GM12878 (cell line): ENCODE measurements around the gene NDRG2. TPM values are rescaled to one million over a fixed set of nuclear protein-coding genes. Genes with fewer than 3 reads are reported as not detected.

Experiments used
- ATAC-seq: fragments of 200-7000 bp; cut with Tn5 transposase; 3 replicates; pipeline ENCODE4 v1.9.1; 2020; ENCODE audit warnings: mild to moderate bottlenecking, moderate library complexity
- BruUV-seq: library from RNA; stranded (reverse); fragments of 400-500 nt; replicated peaks from 2 replicates; lab custom pipeline; 2021; lab: Mats Ljungman, UMichigan
- CTCF ChIA-PET: fragments of 300-600 bp; sonication (Branson Sonifier 250); formaldehyde crosslinking; extraction: SDS; loops from one replicate; lab custom pipeline; 2021; ENCODE audit warnings: inconsistent platforms; lab: Yijun Ruan, JAX
- POLR2A ChIA-PET: fragments of 350-600 bp; formaldehyde crosslinking; extraction: SDS; loops from one replicate; lab custom pipeline; 2021; ENCODE audit warnings: inconsistent platforms; lab: Charles Lee
- RAD21 ChIA-PET: fragments of 300-600 bp; sonication (Branson Sonifier 250); formaldehyde crosslinking; loops from one replicate; lab custom pipeline; 2023; ENCODE audit warnings: antibody characterized with exemption; ENCODE audit not compliant: unreplicated experiment; lab: Charles Lee
- SMC1A ChIA-PET: fragments of 300-600 bp; sonication (Branson Sonifier 250); formaldehyde crosslinking; loops from one replicate; lab custom pipeline; 2023; ENCODE audit not compliant: unreplicated experiment, uncharacterized antibody; lab: Charles Lee
- DNase-seq: peaks from one replicate; pipeline ENCODE4 v3.0.0-alpha.2; 2011; ENCODE audit warnings: low read depth, low spot score
- FAIRE-seq: peaks from 3 replicates; lab custom pipeline; 2011; peaks lifted over from hg19 to GRCh38; lab: Jason Lieb, UNC
- H2AFZ ChIP-seq: 2 replicates; pipeline ENCODE4 v1.6.0; 2011; ENCODE audit warnings: low read depth, low read length, control low read depth; ENCODE audit not compliant: control insufficient read depth
- H3K27ac ChIP-seq: 2 replicates; pipeline ENCODE4 v1.5.1; 2011; ENCODE audit warnings: control low read depth; ENCODE audit not compliant: control insufficient read depth, insufficient read depth
- H3K27me3 ChIP-seq, 2 experiments: replicated peaks in 1 of 2; 2 replicates each; pipeline versions ENCODE4 v1.6.0 to v1.6.1; 2011; ENCODE audit warnings: low read length in 1 of 2; ENCODE audit not compliant: control insufficient read depth in 2 of 2, insufficient read depth in 2 of 2
- H3K36me3 ChIP-seq, 2 experiments: 2 replicates each; pipeline ENCODE4 v1.5.1; 2011; ENCODE audit warnings: low read length in 1 of 2; ENCODE audit not compliant: control insufficient read depth in 2 of 2, insufficient read depth in 2 of 2
- H3K4me1 ChIP-seq: 2 replicates; pipeline ENCODE4 v1.6.1; 2011; ENCODE audit warnings: mild to moderate bottlenecking, low read length, moderate library complexity, mixed read lengths; ENCODE audit not compliant: control insufficient read depth, insufficient read depth
- H3K4me2 ChIP-seq: 2 replicates; pipeline ENCODE4 v1.6.0; 2011; ENCODE audit warnings: control low read depth; ENCODE audit not compliant: control insufficient read depth, insufficient read depth
- H3K4me3 ChIP-seq: fragments of 200-600 bp; sonication (generic); 2 replicates; pipeline ENCODE4 v1.5.1; 2016
- H3K79me2 ChIP-seq: 2 replicates; pipeline ENCODE4 v1.6.0; 2011; ENCODE audit warnings: low read length; ENCODE audit not compliant: control insufficient read depth, insufficient read depth
- H3K9ac ChIP-seq: 2 replicates; pipeline ENCODE4 v1.8.0; 2011; ENCODE audit warnings: low read length, control low read depth, mixed read lengths; ENCODE audit not compliant: control insufficient read depth, insufficient read depth
- H3K9me3 ChIP-seq: replicated peaks from 3 replicates; pipeline ENCODE4 v1.5.1; 2011; ENCODE audit warnings: mild to moderate bottlenecking, low read length; ENCODE audit not compliant: control insufficient read depth, insufficient read depth
- H4K20me1 ChIP-seq: 2 replicates; pipeline ENCODE4 v1.6.0; 2011; ENCODE audit not compliant: control insufficient read depth, insufficient read depth
- CUX1 ChIP-seq: IDR thresholded peaks from 2 replicates; pipeline ENCODE4 v1.6.1; 2012; ENCODE audit warnings: improper control_type of control experiment, low read depth, low read length; ENCODE audit not compliant: insufficient replicate concordance
- DPF2 ChIP-seq: fragments of 450-650 bp; IDR thresholded peaks from 2 replicates; pipeline ENCODE4 v1.6.1; 2017; ENCODE audit warnings: mild to moderate bottlenecking
- KDM1A ChIP-seq: fragments of 200-600 bp; sonication (generic); IDR thresholded peaks from 2 replicates; pipeline ENCODE4 v1.6.1; 2016; ENCODE audit warnings: borderline replicate concordance
- MTA3 ChIP-seq: IDR thresholded peaks from 2 replicates; pipeline ENCODE4 v1.6.1; 2012; ENCODE audit warnings: low read length, inconsistent platforms, borderline replicate concordance
- PAX5 ChIP-seq: IDR thresholded peaks from 2 replicates; pipeline ENCODE4 v1.6.1; 2011; ENCODE audit warnings: low read depth, low read length, borderline replicate concordance
- RUNX3 ChIP-seq: IDR thresholded peaks from 2 replicates; pipeline ENCODE4 v1.6.1; 2012; ENCODE audit warnings: low read length, inconsistent platforms
- SMAD5 ChIP-seq: IDR thresholded peaks from 2 replicates; pipeline ENCODE4 v1.6.1; 2016; ENCODE audit warnings: antibody characterized with exemption, low read depth
- SREBF1 ChIP-seq: IDR thresholded peaks from 2 replicates; pipeline ENCODE4 v1.6.1; 2012; ENCODE audit warnings: mild to moderate bottlenecking, low read length
- ZBTB33 ChIP-seq: fragments of 450-650 bp; IDR thresholded peaks from 2 replicates; pipeline ENCODE4 v1.6.1; 2017; ENCODE audit warnings: mild to moderate bottlenecking
- ZNF217 ChIP-seq: fragments of 450-650 bp; IDR thresholded peaks from 2 replicates; pipeline ENCODE4 v1.6.1; 2017; ENCODE audit warnings: antibody characterized with exemption, mild to moderate bottlenecking
- ZNF274 ChIP-seq: IDR thresholded peaks from one replicate; pipeline ENCODE4 v1.8.0; 2011; ENCODE audit not compliant: insufficient read length, insufficient read depth
- WGBS: methylation state at CpG from one replicate; pipeline ENCODE4 v1.1.6; 2016; ENCODE audit warnings: low lambda C conversion rate; ENCODE audit not compliant: insufficient replicate concordance, insufficient coverage; ENCODE audit errors: missing lambda C conversion rate; 5-methylcytosine and 5-hydroxymethylcytosine counted together
- in situ Hi-C: fragments of 300-500 bp; cut with MboI; formaldehyde crosslinking; loops from 9 replicates; pipeline ENCODE4 v1.14.3; 2018; ENCODE audit warnings: mixed read lengths
- intact Hi-C: fragments of 100-400 bp; cut with micrococcal nuclease; formaldehyde crosslinking; loops from one replicate; pipeline ENCODE4 v1.14.2; 2022; ENCODE audit not compliant: unreplicated experiment
- polyA plus RNA-seq, 11 experiments: library from polyadenylated mRNA; depleted of rRNA in 4 of 11; unstranded in 6 of 11; stranded (reverse) in 5 of 11; fragments of >200 nt; fragmentation: Nextera tagmentation in 4 of 11; fragmentation: Illumina TruSeq in 1 of 11; extraction: Ambion mirVana in 4 of 11; extraction: Trizol in 1 of 11; gene quantifications; 1 replicate in 1 of 11; 2 replicates in 10 of 11; pipeline versions ENCODE4 v1.2.1 to v1.2.3, GENCODE V29; 2011 to 2016; ENCODE audit warnings: inconsistent platforms in 2 of 11, missing spikeins in 2 of 11, low read depth in 1 of 11
- total RNA-seq, 4 experiments: library from RNA; depleted of rRNA in 3 of 4; stranded (reverse); fragments of >200 nt in 3 of 4; fragmentation: Illumina TruSeq in 1 of 4; extraction: Trizol in 1 of 4; gene quantifications; 2 replicates each; pipeline versions ENCODE4 v1.2.1 to v1.2.3, GENCODE V29; 2013 to 2021

The NDRG2 gene
- total and polyA plus RNA-seq, 10 of the 15 experiments (the other 5 are each of a cell fraction or from before 2014, with no cell fraction given), result 0.15 to 0.49 TPM; not detected in 8

- 74% methylated on average over 14 of the region's 14 CpGs for WGBS
- Histone ChIP-seq H3K4me1 (no peaks in the 10 kb centered on the region), H3K4me2 (no peak overlapping the region), H4K20me1 (no peaks in the 10 kb centered on the region), H3K36me3 (no peaks in the 10 kb centered on the region; a peak in 1 of 4 replicates), H3K4me3 (no peak overlapping the region), H3K27ac (no peak overlapping the region), H2AFZ (no peak overlapping the region), H3K9me3 (no peaks in the 10 kb centered on the region), H3K27me3 (no peaks in the 10 kb centered on the region), H3K9ac (no peak overlapping the region), H3K79me2 (no peaks in the 10 kb centered on the region)
- no peak for ATAC-seq
- in situ Hi-C loops (no loop called here), intact Hi-C loops (no loop called here)
- BruUV-seq, result no TSS peak
- ChIA-PET RAD21 (interaction anchor here (3.3 kb wide), 1 partner anchor 11 kb away, joined by 11 read pairs; no protein-coding TSS in a partner anchor), POLR2A (no interaction called here), SMC1A (no interaction called here), CTCF (interaction anchor here (1.5 to 5.3 kb wide), 4 partner anchors 8 to 101 kb away, joined by 3 to 62 read pairs (median 11); no protein-coding TSS in a partner anchor)
- no peak for DNase-seq
- no peak for FAIRE-seq
- no peak for TF ChIP-seq ZBTB33
- no peak for TF ChIP-seq ZNF274
- no peak for TF ChIP-seq KDM1A
- no peak for TF ChIP-seq MTA3
Measured at GRCh38 chr14:21003788-21004346, 21.0 kb downstream of the NDRG2 start.

- in situ Hi-C loops, result no loop called here
- no peaks in the 10 kb centered on the region for H3K79me2 ChIP-seq
- WGBS, result 45% methylated on average over 7 of the region's 7 CpGs
- intact Hi-C loops, result no loop called here
- peaks cover 0 to 5% of the 10 kb centered on the region in 2 experiments; a peak in 3 of 4 replicates for H3K36me3 ChIP-seq
- no peaks in the 10 kb centered on the region for H4K20me1 ChIP-seq
- DNase-seq, result no peak
- no peak overlapping the region for H3K9ac ChIP-seq
- no TSS peak for BruUV-seq
- H3K9me3 ChIP-seq, result no peaks in the 10 kb centered on the region
- no peaks in the 10 kb centered on the region for H3K27me3 ChIP-seq
- H3K4me1 ChIP-seq, result no peaks in the 10 kb centered on the region
- FAIRE-seq, result no peak
- H3K27ac ChIP-seq, result no peak overlapping the region
- ChIA-PET SMC1A (no interaction called here), POLR2A (no interaction called here), CTCF (interaction anchor here (0.9 to 1.1 kb wide), 2 partner anchors 14 to 70 kb away, joined by 3 to 5 read pairs; no protein-coding TSS in a partner anchor), RAD21 (interaction anchor here (1.1 to 2.2 kb wide), 2 partner anchors 14 to 104 kb away, joined by 3 to 6 read pairs; no protein-coding TSS in a partner anchor)
- no peak overlapping the region for H2AFZ ChIP-seq
- no peak for ATAC-seq
- H3K4me3 ChIP-seq, result no peak overlapping the region
- H3K4me2 ChIP-seq, result no peak overlapping the region
- TF ChIP-seq RUNX3 (no peak), ZNF217 (no peak), CUX1 (no peak), SMAD5 (no peak), DPF2 (no peak), SREBF1 (no peak), PAX5 (no peak)
Measured at GRCh38 chr14:21001218-21001617, 23.6 kb downstream of the NDRG2 start.
